WTC11 (cell line): ENCODE data around the gene IGFALS.

Source experiments
- CTCF ChIP-seq: fragments of 200-600 bp; IDR thresholded peaks from 2 replicates; pipeline ENCODE4 v1.8.0; 2022; ENCODE audit warnings: antibody characterized with exemption
- RELA ChIP-seq: sonication (generic); formaldehyde crosslinking; IDR thresholded peaks from 2 replicates; pipeline ENCODE4 v1.8.1; 2022; ENCODE audit warnings: missing genetic modification reagents, mild to moderate bottlenecking, borderline replicate concordance

GRCh38 chr16:1832838-1833454 is 39.4 kb upstream of the IGFALS start:
- TF ChIP-seq CTCF (no peak), RELA (CRISPR knock-in tag) (no peak)
